Hindlimb muscle (tissue), 1 donor: Measurements from ENCODE around the gene MIEF2. TPM values are rescaled to one million over a fixed set of nuclear protein-coding genes. Genes with fewer than 3 reads are reported as not detected.

Experiments
- DNase-seq: peaks from one replicate; pipeline ENCODE4 v3.0.0-alpha.2; 2013
- polyA plus RNA-seq: library from polyadenylated mRNA; unstranded; fragments of 120-200 nt; gene quantifications from one replicate; pipeline ENCODE4 v1.2.1, GENCODE V29; 2013; ENCODE audit not compliant: insufficient read length

Gene MIEF2
- polyA plus RNA-seq, 1 donor: 17.7 TPM

DNA sequence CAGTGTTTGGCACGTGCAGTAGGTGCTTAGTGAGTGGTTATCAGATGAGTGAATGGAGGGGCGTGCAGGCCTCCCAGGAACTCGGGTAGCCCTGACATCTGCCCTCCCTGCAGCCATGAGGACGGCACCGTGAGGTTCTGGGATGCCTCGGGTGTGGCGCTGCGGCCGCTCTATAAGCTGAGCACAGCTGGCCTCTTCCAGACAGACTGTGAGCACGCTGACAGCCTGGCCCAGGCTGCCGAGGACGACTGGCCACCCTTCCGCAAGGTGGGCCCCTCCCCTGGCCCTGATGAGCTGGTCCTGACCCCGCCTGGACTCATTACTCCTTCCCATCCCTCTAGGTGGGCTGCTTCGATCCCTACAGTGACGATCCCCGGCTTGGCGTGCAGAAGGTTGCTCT, 24.0 kb upstream of the MIEF2 start:
- DNase-seq: no peak

GRCh38 chr17:18237461-18237860, 23.0 kb upstream of the MIEF2 start:
- no peak for DNase-seq

GRCh38 chr17:18238299-18238698, 22.2 kb upstream of the MIEF2 start:
- DNase-seq: no peak

DNA sequence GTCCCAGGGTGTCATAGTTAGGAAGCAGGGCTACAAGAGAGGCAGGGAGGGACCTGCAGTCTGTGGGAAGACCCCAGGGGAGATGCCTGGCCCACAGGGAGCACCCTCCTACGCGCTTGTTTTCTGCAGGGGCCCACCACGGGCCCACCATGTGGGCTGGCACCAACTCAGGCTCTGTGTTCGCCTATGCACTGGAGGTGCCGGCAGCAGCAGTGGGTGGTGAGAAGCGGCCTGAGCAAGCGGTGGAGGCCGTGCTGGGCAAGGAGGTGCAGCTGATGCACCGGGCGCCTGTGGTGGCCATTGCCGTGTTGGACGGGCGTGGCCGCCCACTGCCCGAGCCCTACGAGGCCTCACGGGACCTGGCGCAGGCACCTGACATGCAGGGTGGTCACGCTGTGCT, 20.0 kb upstream of the MIEF2 start:
- no peak for DNase-seq

DNA sequence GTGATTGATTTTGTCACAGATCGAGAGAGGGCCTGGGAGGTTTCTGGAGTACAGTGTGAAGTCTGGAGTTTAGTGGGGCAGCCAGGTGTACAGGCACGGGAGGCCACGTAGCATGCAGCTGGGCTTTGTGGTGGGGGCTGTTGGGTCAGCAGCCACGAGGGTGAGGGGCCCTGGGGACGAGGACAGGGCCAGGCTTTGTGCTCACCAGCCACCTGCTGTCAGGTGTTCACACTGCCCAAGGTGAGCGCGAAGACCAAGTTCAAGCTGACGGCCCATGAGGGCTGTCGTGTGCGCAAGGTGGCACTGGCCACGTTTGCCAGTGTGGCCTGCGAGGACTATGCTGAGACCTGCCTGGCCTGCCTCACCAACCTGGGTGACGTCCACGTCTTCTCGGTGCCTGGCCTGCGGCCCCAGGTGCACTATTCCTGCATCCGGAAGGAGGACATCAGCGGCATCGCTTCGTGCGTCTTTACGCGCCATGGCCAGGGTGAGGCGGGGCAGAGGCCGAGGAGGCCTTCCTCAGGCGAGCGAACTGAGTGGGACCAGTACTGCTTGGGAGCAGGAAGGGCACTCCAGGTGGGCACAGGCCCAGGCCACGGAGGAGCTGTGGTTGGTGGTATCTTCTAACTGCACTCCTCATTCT, 19.1 kb upstream of the MIEF2 start:
- DNase-seq: no peak

DNA sequence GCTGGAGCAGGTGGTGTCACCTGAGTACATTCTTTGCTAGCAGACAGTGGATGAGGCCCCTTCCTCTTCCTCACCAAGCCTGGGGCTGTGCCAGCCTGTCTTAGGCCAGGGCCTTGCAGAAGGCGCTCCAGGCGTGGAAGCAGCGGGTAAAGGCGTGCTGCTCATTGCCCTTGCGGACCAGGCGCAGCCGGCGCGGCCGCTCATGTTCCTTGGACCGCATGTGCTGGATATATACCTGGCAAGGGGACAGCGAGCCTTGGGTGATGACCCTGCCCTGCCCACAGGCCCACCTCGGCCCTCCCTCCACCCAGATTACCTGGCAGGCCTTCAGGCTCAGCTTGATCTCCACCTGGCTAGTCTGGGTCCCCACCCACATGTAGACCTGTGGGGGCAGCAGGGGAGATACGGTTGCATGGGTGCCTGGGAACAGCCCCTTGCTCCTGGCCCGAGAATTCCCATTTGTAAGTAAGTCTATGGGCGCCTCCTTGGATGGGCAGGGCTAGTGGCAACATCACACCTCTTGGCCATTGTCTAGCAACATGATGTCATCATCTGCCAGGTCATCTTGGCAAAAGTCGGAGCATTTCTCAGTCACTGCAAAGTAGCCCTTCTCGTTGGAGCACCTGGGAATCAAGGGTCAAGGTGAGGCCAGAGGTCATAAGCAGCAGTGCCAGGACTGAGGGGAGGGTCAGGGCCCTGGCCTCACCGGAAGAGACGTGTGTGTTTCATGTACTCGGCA, 15.3 kb upstream of the MIEF2 start:
- no peak for DNase-seq

DNA sequence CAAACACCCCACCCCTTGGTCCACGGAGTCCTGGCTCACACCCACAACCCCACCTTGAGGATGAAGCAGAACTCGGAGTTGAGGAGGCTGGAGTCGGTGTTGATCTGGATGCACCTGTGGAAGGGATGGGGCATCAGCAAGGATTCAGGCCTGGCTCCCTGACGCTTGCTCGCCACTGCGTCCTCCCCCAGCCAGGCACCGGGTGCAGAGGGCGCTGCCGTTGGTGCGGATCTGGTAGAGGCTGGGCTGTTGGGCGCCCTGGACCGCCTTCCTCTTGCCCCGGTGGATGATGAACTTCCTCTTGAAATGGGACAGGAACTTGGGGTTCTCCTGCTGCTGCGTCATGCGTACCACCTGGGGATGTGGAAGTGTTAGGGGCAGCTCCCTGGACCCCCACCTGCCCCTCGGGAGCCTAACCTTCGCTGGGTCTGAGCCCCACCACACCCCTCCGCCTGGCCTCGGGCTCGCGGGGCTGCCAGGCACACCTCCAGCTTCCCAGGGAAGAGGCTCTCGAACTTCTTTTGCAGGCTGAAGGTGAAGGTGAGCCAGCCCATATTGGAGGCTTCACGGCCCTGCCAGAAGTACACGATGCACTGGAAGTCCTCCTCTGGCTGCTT, 14.2 kb upstream of the MIEF2 start:
- DNase-seq: no peak

- peak; percentile 36 for DNase-seq
Measured at GRCh38 chr17:18246880-18247612, 13.4 kb upstream of the MIEF2 start.

DNA sequence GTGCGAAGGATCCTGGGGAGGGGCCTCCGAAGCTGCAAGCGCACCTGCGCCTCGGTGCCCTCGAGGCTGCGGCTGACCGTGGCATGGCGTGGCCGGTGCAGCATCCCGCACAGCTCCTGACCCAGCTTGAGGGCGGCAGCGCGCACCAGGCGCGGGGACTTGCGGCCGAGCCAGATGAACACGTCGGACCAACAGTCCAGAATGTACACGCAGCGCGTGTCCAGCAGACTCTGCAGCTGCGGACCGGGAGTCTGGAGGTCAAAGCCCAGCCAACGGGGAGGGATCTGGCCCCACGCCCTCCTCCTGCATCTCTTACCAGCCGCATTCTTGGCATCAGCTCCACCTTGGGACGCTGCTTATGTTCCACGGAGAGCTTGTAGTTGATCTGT, 12.9 kb upstream of the MIEF2 start:
- peak; percentile 46 for DNase-seq

- DNase-seq: peak; percentile 79
Measured at GRCh38 chr17:18248300-18248731, 12.1 kb upstream of the MIEF2 start.

GRCh38 chr17:18248811-18249210, 11.7 kb upstream of the MIEF2 start:
- DNase-seq: no peak

- no peak for DNase-seq
Measured at GRCh38 chr17:18250259-18250658, 10.2 kb upstream of the MIEF2 start.

DNA sequence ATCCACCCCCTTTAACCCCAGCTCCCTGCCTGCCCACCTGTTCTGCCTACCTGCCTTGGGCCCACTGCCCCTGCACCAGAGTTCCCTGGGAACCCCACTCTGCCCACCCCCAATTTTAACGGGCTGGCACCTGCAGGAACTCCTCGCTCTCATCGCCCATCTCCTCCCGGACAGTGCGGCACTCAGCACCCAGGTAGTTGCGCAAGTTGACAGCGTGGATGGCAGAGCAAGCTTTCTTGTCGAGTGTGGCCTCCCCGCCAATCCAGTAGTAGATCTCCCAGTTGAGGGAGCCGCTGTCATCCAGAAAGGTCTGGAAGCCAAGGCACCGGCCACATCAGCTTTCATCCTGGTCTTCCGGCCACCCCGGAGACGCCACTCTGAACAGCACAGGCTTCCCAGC, 9.8 kb upstream of the MIEF2 start:
- no peak for DNase-seq

DNA sequence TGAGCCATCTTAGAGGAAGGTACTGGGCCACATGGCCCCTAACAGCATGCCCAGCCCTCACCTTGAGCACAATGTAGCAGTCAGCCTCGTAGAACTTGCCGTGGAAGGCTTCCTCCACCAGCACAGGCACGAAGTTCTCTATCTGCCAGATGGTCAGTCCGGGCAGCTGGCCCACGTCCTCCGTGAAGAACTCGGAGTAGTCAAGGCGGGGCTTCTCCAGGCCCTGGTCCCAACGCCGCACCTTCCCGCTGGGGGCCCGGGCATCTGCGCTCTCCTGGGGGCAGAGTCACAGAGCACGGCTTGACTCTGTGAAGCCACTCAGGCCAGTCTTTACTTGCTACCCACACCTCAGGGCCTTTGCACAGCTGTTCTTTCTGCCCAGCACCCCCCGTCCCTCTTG, 9.3 kb upstream of the MIEF2 start:
- DNase-seq: no peak

DNA sequence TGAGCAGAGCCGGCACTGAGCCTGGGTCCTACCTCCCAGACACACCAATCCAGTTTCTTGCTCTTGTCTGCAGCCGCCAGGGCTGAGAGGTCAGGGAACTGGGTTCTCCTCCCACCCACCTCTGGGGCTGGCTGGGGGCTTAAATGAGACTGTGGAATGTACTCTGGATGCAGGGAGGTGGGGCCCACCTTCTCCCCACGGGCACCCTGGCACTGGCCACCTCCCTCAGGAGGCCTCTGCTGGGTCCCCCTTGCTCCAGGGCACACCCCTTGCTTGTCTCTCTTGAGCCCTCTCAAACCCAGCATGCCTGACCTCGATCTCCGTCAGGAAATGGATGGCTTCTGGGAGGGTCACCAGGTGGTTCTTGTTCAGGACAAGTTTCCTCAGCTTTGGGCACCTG, 8.3 kb upstream of the MIEF2 start:
- no peak for DNase-seq

DNA sequence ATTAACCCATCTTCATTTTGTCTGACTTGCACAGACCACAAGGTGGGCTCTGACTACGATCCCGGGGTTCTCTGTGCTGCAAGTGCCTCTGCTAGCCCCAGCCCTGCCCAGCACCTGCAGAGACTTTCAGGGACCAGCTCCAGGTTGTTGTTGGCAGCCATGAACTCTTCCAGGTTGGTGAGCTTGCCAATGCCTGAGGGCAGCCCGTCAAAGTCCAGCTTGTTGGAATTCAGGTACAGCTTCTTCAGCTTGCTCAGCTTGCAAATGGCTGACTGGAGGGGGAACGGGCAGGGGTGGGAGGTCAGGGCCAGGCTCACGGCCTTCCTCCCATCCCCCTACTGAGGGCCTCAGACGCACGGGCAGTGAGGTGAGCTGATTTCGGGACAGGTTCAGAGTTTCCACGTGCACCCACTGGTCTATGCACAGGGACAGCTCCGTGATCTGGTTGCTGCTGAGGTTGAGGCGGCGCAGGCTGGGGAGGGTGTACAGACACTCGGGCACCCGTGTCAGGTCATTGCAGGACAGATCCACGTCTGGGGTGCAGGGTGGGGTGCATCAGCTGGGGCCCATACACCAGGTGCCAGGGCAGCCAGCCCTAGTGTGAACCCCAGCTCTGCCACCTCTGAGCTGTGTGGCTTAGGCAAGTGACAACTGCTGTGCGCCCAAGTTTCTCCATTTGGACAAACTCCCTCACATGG, 7.1 kb upstream of the MIEF2 start:
- DNase-seq: no peak

DNA sequence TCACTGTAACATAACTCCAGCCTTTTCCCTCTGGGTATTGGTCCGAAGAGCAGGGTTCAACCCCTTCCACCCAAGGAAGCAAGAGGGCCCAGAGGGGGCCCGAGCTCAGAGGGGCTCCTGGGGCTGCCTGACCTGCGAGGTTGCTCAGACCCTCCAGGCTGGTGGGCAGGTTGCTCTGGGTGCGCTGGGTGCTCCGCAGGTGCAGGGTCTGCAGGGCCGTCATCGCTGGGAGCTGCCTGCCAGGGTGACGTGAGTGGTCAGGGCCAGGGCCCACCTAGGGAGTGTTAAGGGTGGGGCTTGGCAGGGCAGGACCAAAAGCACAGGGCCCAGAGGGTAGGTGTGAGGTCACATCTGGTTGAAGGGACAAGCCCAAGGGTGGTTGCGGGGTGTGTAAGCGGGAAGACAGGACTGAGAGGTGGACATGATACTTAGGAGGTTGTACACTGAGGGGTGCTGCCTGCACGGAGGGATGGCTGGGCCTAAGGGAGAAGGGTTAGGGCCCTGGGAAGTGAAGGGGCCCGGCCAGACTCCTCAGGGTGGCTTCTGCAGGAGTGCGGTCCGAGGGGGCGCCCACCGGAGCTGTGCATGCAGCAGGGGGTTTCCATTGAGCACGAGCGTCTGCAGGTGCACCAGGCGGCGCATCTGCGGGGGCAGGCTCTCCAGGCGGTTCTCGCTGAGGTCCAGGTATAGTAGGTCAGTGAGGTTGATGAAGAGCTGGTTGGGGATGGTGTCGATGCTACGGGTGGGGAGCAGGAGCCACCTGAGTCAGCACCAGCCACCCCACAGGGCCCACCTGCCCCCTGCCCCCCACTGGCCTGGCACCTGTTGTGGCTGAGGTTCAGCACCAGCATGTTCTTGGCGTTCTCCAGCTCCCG, 6.3 kb upstream of the MIEF2 start:
- no peak for DNase-seq

- DNase-seq: no peak
Measured at GRCh38 chr17:18254888-18255649, 5.4 kb upstream of the MIEF2 start.

GRCh38 chr17:18256351-18256750, 4.1 kb upstream of the MIEF2 start:
- DNase-seq: no peak

- DNase-seq: no peak
Measured at GRCh38 chr17:18256776-18257175, 3.7 kb upstream of the MIEF2 start.
